GM20431 (cell line): Measurements from ENCODE around the gene SSH2.

Experiments used
- in situ Hi-C: fragments of 300-500 bp; cut with MseI, MboI; formaldehyde crosslinking; loops from one replicate; pipeline ENCODE4 v1.15.0; 2020; ENCODE audit warnings: low sequenced_read_pairs; ENCODE audit not compliant: unreplicated experiment

SSH2 gene

DNA sequence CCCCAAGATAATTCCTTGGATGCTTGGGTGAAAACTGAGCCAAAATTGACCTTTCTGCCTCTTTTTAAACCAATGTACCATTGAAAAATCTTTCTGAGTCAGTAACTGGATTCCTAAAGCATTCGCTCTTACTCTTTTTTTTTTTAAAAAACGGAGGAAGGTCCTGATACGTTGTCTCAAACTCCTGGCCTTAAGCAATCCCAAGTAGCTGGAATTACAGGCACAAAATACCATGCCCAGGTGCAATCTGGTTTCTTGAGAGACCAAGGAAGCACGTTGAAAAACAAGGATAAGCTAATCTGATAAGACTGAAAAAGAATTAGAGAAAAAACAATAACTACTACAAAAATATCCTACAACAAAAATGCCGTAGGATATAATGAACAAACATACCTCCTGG, 136.5 kb downstream of the SSH2 start:
- in situ Hi-C loops, result loop anchor here (25.0 kb wide), 1 partner anchor 156 kb away; no protein-coding TSS in a partner anchor

DNA sequence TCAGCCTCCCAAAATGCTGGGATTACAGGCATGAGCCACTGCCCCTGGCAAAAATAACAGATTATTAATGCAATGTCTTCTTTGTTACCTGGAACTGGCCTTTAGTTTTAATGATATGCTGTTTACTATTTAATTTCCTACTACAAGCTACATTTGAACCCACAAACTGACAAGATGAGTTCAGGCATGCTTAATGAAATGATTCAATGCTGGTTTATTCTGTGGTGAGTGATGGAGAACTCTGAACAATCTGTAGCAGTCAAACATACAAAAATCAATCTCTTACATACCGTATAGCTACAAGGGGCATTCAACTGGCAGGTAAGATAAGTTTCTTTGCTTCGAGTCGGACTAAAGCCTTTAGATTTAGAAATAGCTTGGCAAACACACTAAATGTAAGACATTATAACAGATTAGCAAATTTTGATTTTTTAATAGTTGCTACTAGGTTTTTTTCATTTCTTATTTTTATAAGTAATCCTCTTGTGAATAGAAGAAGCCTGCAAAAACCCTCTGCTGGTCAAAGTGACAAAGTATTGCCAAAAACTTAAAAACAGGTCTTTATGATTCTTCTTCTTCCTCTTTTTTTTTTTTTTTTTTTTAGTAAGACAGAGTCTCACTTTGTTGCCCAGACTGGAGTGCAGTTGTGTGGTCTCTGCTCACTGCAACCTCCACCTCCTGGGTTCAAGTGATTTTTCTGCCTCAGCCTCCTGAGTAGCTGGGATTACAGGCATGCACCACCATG, 138.5 kb downstream of the SSH2 start:
- in situ Hi-C loops, result loop anchor here (25.0 kb wide), 1 partner anchor 154 kb away; no protein-coding TSS in a partner anchor

DNA sequence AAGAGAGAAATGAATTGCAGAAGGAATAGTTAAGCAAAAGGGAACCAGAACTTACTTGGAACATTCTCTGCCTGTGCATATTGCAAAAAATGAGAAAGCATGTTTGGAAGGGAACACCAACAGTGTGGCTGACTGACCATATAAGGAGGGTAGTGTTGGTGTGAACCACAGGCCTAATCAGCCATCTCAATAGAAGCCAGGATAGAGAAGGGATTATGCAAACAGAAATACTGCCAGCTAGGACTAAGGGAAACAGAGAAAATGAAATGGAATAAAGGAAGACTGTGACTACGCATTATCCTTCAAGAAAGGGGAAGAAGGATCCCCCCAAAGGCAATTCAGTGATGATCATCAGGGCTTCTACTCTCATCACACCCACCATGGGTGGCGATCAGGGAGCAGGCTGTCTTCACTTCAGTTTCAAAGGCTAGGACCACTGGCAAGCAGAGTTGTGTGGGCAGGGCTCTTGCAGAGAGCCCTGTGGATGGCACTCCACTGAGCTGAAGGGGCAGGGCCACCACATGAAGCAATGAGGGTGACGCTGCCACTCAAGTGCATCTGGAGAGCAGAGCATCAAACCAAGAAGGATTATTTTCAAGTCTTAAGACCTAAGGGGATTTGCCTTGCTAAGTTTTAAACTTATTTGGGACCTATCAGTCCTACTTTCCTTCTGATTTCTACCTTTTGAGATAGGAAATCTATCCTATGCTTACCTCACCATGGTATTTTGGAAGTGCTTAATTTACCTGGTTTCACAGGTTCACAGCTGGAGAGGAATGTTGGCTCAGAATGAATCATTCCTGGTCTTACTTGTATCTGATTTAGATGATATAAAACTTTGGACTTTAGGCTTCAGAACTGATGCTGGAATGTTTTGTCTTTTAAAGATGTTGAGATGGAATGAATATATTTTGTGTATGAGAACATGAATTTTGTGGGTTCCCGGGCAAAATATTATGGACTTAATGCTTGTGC, 140.5 kb downstream of the SSH2 start:
- in situ Hi-C loops, result loop anchor here (25.0 kb wide), 1 partner anchor 152 kb away; no protein-coding TSS in a partner anchor

DNA sequence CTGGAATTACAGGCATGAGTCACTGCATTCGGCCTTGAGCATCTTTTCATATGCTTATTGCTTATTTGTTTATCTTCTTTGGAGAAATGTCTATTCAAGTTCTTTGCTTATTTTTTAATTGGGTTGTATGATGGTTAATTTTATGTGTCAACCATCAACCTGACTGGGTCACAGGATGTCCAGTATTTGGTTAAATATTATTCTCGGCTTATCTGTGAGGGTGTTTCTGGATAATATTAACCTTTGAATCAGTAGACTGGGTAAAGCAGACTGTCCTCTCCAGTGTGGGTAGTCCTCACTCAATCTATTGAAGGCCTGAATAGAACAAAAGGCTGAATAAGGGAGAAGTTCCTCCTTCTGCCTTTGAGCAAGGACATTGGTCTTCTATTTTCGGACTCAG, 142.0 kb downstream of the SSH2 start:
- in situ Hi-C loops, result loop anchor here (25.0 kb wide), 1 partner anchor 151 kb away; no protein-coding TSS in a partner anchor

DNA sequence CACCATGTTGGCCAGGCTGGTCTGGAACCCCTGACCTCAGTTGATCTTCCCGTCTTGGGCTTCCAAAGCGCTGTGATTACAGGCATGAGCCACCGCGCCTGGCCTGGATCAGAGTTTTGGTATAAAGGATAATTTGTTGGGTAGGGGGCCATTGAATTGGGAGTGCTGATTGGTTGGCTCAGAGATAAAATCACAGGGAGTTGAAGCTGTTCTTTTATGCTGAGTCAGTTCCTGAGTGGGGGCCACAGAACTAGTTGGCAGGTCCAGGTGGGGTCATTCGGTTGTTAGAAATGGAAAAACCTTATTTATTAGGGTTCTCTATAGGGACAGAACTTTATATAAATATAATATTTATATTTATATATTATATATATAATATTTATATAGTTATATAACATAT, 147.1 kb downstream of the SSH2 start:
- in situ Hi-C loops, result loop anchor here (25.0 kb wide), 1 partner anchor 146 kb away; no protein-coding TSS in a partner anchor

DNA sequence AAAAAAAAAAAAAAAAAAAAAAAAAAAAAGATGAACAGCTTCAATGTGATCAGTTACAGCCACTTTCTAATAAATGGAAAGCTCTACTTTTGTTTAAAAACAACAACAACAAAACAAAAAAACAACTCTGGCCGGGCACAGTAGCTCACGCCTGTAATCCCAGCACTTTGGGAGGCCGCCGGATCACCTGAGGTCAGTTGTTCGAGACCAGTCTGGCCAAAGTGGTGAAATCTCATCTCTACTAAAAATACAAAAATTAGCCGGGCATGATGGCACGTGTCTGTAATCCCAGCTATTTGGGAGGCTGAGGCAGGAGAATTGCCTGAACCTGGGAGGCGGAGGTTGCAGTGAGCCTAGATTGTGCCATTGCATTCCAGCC, 150.2 kb downstream of the SSH2 start:
- in situ Hi-C loops, result loop anchor here (25.0 kb wide), 1 partner anchor 142 kb away; no protein-coding TSS in a partner anchor

DNA sequence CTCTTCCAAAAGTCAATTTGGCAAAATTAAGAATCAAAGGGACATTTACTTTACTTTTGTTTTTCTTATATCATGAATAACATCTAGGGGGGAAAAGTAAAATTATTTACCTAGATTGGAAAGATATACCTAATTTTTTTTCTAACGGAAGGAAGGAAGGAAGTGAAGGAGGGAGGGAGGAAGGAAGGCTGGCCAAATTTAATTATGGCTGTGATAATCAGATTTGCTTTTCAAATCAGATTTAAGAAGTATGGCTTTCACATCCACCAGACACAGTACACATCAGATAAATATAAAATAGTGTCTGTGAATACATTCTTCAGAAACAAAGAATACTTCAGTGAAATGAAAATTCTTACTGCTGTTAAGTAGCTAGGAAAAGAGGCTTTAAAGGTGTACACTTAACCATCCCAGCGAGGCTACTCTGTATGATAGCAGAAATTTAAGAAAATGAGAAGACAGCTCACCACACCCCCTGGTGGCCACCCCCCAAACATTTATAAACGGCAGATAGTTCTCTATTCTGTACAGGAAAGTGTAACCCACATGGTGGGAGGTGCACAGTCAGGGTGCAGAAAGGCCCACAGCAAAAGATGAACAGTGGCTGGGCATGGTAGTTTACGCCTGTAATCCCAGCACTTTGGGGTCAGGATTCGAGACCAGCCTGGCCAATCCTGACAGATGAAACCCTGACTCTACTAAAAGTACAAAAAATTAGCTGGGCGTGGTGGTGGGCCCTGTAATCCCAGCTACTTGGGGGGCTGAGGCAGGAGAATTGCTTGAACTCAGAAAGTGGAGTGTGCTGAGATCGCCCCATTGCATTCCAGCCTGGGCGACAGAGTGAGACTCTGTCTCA, 150.8 kb downstream of the SSH2 start:
- in situ Hi-C loops, result loop anchor here (25.0 kb wide), 1 partner anchor 142 kb away; no protein-coding TSS in a partner anchor

DNA sequence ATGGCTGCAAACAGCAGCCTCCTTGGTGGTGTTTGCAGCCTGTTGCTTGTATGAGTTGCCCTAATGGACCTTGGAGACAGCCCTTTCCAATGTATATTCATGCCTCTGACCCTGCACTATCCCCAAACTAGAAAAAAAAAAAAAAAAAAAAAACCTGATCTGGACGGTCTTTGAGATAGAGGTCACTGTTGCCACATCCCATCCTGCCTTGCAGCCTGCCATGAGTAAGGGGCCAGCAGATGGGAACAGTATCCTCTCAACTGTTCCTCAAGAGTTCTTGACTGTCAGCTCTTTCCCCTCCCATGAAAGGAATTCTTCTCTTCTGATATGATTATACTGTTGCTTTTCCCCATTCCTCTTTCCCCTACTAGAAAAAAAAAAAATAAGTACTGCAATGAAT, 152.4 kb downstream of the SSH2 start:
- in situ Hi-C loops, result loop anchor here (25.0 kb wide), 1 partner anchor 140 kb away; no protein-coding TSS in a partner anchor

DNA sequence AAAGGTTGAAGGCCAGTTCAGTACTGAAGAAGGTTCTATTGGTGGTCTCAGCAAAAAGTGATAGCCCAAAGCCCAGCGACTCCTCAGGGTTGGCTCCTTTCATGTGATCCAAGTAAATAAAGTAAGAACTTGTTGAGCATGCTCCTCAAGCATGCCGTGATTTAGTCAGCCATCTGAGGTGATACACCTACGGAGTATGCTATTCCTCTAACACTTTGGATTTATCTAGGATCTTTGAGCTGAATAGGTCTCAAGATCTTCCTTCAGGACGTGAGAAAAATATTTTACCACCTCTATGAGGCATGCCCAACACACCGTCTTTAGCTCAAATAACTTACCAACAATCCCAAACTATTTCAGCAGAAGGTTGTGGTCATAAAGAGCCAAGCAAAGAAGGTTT, 154.0 kb downstream of the SSH2 start:
- in situ Hi-C loops, result loop anchor here (25.0 kb wide), 1 partner anchor 139 kb away; no protein-coding TSS in a partner anchor

DNA sequence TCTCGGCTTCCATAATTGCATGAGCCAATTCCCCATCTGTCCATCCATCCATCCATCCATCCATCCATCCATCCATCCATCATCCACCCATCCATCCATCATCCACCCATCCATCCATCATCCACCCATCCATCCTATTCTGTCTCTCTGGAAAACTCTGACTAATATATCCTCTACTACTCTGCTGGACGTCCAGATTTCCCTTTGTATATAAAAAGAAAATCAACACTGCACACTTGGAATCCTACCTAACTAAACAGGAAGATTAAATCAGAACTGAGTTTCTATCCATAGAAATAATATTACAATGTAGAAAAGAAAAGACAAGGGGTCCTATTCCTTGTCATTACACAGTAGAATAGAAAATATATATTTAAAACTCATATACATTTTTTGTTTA, 157.0 kb downstream of the SSH2 start:
- in situ Hi-C loops, result no loop called here

DNA sequence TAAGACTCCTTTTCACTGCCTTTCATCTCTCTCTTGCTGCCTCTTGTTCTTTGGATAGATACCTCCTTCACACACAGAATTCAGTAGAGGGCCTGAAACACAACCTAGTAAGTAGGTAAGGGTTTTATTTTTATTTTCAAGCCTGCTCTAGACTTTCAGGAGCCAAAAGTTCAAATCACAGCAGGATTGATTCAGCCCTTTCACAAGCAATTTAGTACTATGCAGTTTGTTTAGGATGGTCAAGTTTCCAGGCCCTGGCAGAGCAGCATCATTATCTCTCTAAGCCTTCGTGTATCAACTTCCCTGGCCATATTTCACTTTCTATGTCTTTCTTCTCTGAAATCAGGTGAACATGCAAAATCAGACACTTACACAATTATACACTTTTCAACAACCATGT, 158.5 kb downstream of the SSH2 start:
- in situ Hi-C loops, result no loop called here

DNA sequence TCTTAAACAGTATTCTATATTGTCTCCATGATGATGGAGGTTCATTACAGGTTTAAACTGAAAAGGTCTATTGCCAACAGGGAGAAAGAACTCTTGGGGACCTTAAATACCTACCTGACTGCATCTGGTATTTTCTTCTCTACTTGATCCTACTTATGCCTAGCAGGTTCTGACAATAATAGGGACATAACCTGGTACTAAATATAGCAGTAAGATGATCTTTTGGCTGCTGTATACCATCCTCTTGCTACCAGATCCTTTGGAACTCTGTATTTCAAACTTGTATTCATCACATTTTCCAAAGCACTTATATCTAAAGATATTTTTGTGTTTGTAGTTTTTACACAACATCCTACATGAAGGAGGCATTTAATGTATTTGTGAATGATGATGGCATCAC, 160.8 kb downstream of the SSH2 start:
- in situ Hi-C loops, result no loop called here

DNA sequence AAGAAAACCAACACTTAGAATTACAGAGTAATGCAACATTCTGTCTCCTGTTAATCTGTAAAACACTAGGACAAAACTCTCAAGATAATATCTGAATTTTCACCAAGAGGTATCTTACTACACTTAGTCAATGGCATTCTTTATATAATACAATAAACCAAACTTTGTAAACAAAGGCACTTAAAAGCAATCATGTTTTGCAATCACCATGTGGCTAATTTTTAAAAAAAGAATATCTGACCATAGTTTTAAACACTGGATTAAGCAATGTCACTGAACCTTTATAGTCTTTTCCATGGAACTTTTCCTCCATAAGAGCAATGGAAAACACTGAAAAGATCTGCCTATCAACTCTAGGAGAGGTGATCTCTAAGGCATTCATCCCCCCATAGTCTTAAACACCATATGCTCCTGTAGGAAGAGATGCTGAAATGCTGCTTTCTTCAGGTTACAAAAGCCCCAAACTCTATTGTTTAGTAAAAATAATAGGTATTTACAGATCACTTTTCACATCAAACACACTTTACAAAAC, 163.2 kb downstream of the SSH2 start:
- in situ Hi-C loops, result no loop called here

DNA sequence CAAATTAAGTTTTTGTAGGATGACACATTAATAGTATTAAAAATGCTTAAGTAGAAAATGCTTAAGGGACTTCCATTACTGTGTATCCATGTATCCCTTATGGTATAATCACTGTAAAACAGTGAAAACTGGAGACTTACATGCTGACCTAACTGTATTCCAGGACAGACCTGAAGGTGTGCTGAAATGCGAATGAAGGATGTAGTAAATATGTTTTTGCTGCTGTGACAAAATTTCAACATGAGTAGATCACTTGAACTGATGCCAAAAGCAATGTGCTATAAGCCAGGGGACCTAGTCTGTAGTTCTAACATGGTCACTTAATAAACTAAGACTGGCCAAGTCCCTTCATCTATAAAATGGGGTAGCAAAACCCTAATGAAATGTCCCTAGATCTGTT, 165.3 kb downstream of the SSH2 start:
- in situ Hi-C loops, result no loop called here

DNA sequence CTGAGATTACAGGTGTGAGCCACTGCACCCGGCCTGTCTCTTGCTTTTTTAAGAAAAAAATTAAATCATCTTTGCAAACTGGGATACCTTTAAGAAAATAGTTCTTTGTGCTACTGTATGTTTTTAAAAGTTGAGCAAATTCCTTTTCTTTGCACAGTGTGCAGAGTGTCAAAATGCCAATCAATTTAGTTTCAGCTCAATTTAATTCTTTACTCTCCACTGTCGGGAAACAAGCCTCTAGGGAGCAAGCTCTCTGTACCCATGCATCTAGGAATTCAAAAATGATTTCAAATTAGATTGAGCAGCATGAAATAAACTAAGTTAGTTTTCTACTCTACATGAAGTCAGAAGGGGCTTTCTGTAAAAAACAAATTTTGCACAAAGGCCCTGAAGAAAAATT, 165.8 kb downstream of the SSH2 start:
- in situ Hi-C loops, result no loop called here

DNA sequence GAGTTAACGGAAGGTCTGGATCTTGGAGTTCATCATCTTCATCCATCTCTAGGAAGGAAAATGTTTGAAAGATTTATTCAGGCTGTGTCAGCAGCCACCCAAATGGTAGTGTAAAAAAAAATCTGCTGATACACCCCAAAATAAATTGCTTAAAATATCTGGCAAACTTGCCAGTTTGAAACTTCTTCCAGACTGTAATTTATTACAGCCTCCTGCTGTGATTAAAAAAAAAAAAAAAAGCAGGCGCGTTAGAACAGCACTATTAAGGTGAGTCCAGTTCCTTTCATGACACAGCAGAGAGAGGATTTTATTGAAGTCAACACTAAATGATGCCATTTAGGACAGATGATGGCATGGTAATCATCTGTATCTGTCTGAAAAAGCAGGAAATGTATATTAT, 166.8 kb downstream of the SSH2 start:
- in situ Hi-C loops, result no loop called here

DNA sequence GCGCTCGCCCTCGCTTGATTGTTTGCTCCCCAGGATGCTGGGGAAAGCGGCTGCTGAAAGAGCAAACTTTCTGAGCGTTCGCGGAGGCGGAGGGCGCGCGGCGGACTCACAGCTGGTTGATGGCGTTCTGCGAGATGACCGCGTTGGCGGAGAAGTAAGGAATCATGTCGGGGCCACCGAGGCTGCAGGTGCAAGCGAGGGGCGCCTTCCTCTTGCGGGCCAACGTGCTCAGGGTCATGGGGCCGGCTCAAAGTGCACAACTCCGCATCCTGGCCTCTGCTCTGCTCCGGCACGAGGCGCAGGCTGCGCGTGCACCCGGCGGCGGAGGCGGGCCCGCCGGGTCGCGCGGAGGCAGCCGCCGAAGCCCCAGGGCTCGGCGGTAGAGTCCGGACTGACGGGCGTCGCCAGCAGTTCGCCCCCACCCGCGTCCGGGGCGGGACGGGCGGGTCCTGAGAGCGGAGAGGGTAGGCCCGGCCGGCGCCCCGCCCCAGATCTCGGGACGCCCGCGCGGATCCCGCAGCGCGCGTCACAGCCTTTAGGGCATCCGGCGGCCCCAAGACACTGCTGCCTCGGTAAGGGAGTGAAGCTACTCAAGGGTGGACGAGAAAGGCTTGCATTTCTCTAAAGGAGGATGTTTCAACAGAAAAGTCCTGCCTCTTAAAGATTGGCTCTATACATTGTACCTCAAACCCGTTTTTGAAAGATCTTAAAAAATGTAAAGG, 168.8 kb downstream of the SSH2 start:
- in situ Hi-C loops, result no loop called here

DNA sequence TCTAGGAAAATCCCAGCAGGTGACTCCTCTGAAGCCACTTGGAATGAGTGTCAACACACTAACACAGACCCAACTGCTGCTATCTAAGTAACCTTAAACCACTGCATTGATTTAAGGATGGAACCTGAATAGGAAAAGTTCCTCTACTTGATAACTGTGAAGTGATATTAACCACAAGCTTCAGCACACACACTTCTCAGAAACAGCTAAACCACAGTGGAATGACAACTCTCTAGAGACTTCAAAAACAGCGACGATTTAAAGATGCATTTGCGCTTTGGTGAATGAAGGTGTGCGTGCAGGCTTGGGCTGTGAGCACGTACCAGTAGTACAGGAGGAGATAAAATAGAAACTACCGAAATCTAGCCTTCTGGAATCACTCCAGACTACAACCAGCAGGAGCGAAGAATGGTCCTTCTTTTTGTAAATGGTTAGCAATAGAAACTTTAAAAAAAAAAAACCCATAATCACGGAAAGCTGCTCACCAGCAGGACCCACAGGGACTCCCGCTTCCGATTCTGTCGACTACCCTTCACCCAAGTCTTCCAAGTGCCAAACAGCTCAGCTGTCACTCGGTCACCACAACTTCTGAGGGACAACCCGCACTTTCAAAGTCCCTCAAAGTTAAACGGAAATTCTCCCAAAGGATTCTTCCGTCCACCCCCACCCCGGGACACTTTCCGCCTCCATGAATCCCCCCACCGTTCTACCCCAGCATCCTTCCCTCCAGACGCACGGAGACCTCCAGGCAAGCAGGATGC, 169.6 kb downstream of the SSH2 start:
- in situ Hi-C loops, result no loop called here
